ENCODE results near the gene NACC2. TPM values are rescaled to one million over a fixed set of nuclear protein-coding genes. Genes with fewer than 3 reads are reported as not detected.

NACC2 gene
- total and polyA plus RNA-seq, 9 of the 15 experiments (the other 6 are each of a cell fraction or from before 2014, with no cell fraction given), result 0.70 to 25.1 (median 5.6) TPM

DNA sequence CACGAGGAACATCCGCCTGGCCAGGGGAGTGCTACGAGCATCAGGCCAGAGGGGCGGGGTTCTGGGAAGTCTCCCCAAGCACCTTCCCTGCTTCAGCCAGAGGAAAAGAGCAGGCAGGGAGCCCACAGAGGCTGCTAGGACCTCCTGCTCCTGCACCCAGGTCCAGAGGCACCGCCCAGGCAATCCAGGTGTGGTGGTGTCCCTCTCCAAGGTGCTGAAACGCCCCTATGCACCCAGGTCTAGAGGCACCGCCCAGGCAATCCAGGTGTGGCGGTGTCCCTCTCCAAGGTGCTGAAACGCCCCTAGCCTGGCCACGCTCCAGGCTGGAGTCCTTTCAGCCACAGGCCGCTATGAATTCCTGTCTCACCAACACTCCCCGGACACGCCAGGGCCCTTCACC, 123.2 kb downstream of the NACC2 start (continued):
- TF ChIP-seq, protein P1, sequence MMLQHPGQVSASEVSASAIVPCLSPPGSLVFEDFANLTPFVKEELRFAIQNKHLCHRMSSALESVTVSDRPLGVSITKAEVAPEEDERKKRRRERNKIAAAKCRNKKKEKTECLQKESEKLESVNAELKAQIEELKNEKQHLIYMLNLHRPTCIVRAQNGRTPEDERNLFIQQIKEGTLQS (IDR thresholded peaks at IDR 0.05), result no peak
- TF ChIP-seq, protein P1 (CRISPR knock-in tag; conservative IDR thresholded peaks at IDR 0.05), result 0 out of 2 replicates have a peak, but pooled peaks have one; percentile 47
- TF ChIP-seq U2AF1 (optimal IDR thresholded peaks at IDR 0.05; ENCODE audit: low read depth, low read length) (no peak), FOXJ3 (CRISPR knock-in tag; IDR thresholded peaks at IDR 0.05) (peak; percentile 65), PYGO2 (tag; IDR thresholded peaks at IDR 0.05) (no peak), SLC30A9 (CRISPR knock-in tag; IDR thresholded peaks at IDR 0.05) (no peak), CREM (IDR thresholded peaks at IDR 0.05; ENCODE audit: low read depth) (peak; percentile 68; the same call in 1 of the 2 replicates), ETV5 (CRISPR knock-in tag; IDR thresholded peaks at IDR 0.05; ENCODE audit: low read depth) (peak; percentile 94), ZNF77 (CRISPR knock-in tag; IDR thresholded peaks at IDR 0.05) (no peak), FOXJ2 (tag; IDR thresholded peaks at IDR 0.05) (no peak), CHD1 (IDR thresholded peaks at IDR 0.05; ENCODE audit: low read length) (no peak), TARDBP (IDR thresholded peaks at IDR 0.05) (peak; percentile 76; the same call in 1 of the 2 replicates), NFE2L1 (tag; IDR thresholded peaks at IDR 0.05; ENCODE audit: borderline replicate concordance, low read depth) (no peak), TEAD2 (tag; IDR thresholded peaks at IDR 0.05) (no peak), GATA2 (CRISPR knock-in tag; IDR thresholded peaks at IDR 0.05) (peak; percentile 29; the same call in 1 of the 2 replicates), ZKSCAN1 (IDR thresholded peaks at IDR 0.05; ENCODE audit: low read depth, low read length) (no peak)
- TF ChIP-seq, protein P2, sequence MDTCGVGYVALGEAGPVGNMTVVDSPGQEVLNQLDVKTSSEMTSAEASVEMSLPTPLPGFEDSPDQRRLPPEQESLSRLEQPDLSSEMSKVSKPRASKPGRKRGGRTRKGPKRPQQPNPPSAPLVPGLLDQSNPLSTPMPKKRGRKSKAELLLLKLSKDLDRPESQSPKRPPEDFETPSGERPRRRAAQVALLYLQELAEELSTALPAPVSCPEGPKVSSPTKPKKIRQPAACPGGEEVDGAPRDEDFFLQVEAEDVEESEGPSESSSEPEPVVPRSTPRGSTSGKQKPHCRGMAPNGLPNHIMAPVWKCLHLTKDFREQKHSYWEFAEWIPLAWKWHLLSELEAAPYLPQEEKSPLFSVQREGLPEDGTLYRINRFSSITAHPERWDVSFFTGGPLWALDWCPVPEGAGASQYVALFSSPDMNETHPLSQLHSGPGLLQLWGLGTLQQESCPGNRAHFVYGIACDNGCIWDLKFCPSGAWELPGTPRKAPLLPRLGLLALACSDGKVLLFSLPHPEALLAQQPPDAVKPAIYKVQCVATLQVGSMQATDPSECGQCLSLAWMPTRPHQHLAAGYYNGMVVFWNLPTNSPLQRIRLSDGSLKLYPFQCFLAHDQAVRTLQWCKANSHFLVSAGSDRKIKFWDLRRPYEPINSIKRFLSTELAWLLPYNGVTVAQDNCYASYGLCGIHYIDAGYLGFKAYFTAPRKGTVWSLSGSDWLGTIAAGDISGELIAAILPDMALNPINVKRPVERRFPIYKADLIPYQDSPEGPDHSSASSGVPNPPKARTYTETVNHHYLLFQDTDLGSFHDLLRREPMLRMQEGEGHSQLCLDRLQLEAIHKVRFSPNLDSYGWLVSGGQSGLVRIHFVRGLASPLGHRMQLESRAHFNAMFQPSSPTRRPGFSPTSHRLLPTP (IDR thresholded peaks at IDR 0.05; ENCODE audit: borderline replicate concordance, extremely low read depth, insufficient read length), result no peak
- TF ChIP-seq, protein P3, sequence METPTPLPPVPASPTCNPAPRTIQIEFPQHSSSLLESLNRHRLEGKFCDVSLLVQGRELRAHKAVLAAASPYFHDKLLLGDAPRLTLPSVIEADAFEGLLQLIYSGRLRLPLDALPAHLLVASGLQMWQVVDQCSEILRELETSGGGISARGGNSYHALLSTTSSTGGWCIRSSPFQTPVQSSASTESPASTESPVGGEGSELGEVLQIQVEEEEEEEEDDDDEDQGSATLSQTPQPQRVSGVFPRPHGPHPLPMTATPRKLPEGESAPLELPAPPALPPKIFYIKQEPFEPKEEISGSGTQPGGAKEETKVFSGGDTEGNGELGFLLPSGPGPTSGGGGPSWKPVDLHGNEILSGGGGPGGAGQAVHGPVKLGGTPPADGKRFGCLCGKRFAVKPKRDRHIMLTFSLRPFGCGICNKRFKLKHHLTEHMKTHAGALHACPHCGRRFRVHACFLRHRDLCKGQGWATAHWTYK (CRISPR knock-in tag; IDR thresholded peaks at IDR 0.05), result 0 out of 2 replicates have a peak, but pooled peaks have one; percentile 30
- TF ChIP-seq, protein P4, sequence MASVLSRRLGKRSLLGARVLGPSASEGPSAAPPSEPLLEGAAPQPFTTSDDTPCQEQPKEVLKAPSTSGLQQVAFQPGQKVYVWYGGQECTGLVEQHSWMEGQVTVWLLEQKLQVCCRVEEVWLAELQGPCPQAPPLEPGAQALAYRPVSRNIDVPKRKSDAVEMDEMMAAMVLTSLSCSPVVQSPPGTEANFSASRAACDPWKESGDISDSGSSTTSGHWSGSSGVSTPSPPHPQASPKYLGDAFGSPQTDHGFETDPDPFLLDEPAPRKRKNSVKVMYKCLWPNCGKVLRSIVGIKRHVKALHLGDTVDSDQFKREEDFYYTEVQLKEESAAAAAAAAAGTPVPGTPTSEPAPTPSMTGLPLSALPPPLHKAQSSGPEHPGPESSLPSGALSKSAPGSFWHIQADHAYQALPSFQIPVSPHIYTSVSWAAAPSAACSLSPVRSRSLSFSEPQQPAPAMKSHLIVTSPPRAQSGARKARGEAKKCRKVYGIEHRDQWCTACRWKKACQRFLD (CRISPR knock-in tag; IDR thresholded peaks at IDR 0.05), result peak; percentile 64; the same call in 1 of the 2 replicates
- TF ChIP-seq, protein P5, sequence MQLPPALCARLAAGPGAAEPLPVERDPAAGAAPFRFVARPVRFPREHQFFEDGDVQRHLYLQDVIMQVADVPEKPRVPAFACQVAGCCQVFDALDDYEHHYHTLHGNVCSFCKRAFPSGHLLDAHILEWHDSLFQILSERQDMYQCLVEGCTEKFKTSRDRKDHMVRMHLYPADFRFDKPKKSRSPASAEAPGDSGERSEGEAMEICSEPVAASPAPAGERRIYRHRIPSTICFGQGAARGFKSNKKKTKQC (CRISPR knock-in tag; IDR thresholded peaks at IDR 0.05), result peak; percentile 99
- TF ChIP-seq, protein P6, sequence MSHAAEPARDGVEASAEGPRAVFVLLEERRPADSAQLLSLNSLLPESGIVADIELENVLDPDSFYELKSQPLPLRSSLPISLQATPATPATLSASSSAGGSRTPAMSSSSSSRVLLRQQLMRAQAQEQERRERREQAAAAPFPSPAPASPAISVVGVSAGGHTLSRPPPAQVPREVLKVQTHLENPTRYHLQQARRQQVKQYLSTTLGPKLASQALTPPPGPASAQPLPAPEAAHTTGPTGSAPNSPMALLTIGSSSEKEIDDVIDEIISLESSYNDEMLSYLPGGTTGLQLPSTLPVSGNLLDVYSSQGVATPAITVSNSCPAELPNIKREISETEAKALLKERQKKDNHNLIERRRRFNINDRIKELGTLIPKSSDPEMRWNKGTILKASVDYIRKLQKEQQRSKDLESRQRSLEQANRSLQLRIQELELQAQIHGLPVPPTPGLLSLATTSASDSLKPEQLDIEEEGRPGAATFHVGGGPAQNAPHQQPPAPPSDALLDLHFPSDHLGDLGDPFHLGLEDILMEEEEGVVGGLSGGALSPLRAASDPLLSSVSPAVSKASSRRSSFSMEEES (CRISPR knock-in tag; IDR thresholded peaks at IDR 0.05), result no peak

Data from K562 (cell line).